Hepatocyte (in vitro differentiated cells): Measurements from ENCODE around the gene KLF2.
"Not testable (repeated sequence)": the region's sequence is repeated elsewhere in the genome, so short reads cannot be mapped to it uniquely, and the experiment has no call there.

Source experiments
- EZH2 ChIP-seq: fragments of 200-600 bp; sonication (generic); IDR thresholded peaks from 2 replicates; pipeline ENCODE4 v1.6.1; 2016; ENCODE audit warnings: antibody characterized with exemption, mild to moderate bottlenecking, borderline replicate concordance
- TF ChIP-seq, protein P1 (sequence below): fragments of 200-600 bp; sonication (generic); IDR thresholded peaks from 2 replicates; pipeline ENCODE4 v1.5.1; 2016; ENCODE audit warnings: antibody characterized with exemption, mild to moderate bottlenecking; ENCODE audit not compliant: poor library complexity

DNA sequence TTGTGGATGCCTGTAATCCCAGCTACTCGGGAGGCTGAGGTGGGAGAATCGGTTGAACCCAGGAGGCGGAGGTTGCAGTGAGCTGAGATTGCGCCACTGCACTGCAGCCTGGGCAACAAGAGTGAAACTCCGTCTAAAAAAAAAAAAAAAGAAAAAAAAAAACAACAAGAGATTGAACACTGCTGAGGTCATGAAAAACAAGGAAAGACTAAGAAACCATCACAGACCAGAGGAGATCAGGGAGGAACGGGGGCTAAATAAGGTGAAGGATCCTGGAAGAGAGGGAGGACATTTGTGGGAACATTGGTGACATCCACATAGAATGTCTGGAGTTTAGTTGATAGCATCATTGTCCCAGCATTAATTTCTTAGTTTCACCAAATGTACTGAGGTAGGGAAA is 19.6 kb upstream of the KLF2 start:
- TF ChIP-seq, protein P1, sequence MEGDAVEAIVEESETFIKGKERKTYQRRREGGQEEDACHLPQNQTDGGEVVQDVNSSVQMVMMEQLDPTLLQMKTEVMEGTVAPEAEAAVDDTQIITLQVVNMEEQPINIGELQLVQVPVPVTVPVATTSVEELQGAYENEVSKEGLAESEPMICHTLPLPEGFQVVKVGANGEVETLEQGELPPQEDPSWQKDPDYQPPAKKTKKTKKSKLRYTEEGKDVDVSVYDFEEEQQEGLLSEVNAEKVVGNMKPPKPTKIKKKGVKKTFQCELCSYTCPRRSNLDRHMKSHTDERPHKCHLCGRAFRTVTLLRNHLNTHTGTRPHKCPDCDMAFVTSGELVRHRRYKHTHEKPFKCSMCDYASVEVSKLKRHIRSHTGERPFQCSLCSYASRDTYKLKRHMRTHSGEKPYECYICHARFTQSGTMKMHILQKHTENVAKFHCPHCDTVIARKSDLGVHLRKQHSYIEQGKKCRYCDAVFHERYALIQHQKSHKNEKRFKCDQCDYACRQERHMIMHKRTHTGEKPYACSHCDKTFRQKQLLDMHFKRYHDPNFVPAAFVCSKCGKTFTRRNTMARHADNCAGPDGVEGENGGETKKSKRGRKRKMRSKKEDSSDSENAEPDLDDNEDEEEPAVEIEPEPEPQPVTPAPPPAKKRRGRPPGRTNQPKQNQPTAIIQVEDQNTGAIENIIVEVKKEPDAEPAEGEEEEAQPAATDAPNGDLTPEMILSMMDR = not testable (repeated sequence)
- TF ChIP-seq EZH2 = not testable (repeated sequence)
